Astrocyte (in vitro differentiated cells and primary cell): ENCODE data around the gene NUP133.

ENCODE experiments used
- EZH2 ChIP-seq: IDR thresholded peaks from 2 replicates; pipeline ENCODE4 v1.6.1; 2012; ENCODE audit warnings: mild to moderate bottlenecking, low read length, inconsistent platforms; ENCODE audit not compliant: insufficient read depth
- TF ChIP-seq, protein P1 (sequence below): IDR thresholded peaks from 2 replicates; pipeline ENCODE4 v1.5.1; 2011; ENCODE audit warnings: low read depth, mild to moderate bottlenecking, inconsistent platforms, low read length, moderate library complexity; ENCODE audit not compliant: insufficient read depth

- TF ChIP-seq EZH2: peak; percentile 87
- TF ChIP-seq, protein P1, sequence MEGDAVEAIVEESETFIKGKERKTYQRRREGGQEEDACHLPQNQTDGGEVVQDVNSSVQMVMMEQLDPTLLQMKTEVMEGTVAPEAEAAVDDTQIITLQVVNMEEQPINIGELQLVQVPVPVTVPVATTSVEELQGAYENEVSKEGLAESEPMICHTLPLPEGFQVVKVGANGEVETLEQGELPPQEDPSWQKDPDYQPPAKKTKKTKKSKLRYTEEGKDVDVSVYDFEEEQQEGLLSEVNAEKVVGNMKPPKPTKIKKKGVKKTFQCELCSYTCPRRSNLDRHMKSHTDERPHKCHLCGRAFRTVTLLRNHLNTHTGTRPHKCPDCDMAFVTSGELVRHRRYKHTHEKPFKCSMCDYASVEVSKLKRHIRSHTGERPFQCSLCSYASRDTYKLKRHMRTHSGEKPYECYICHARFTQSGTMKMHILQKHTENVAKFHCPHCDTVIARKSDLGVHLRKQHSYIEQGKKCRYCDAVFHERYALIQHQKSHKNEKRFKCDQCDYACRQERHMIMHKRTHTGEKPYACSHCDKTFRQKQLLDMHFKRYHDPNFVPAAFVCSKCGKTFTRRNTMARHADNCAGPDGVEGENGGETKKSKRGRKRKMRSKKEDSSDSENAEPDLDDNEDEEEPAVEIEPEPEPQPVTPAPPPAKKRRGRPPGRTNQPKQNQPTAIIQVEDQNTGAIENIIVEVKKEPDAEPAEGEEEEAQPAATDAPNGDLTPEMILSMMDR: no peak
These were observed 75.2 kb downstream of the NUP133 start for GRCh38 chr1:229432905-229433304.
